Omental fat pad (tissue), 4 donors: ENCODE measurements around the gene LTF. TPM values are rescaled to one million over a fixed set of nuclear protein-coding genes. Genes with fewer than 3 reads are reported as not detected.
"Not testable (repeated sequence)": the region's sequence is repeated elsewhere in the genome, so short reads cannot be mapped to it uniquely, and the experiment has no call there.

Experiments used
- ATAC-seq: fragments of 150-250 bp; one replicate; pipeline ENCODE4 v1.9.1; 2016; ENCODE audit warnings: mild to moderate bottlenecking, moderate library complexity; ENCODE audit not compliant: low FRiP score
- DNase-seq: peaks from one replicate; pipeline ENCODE4 v3.0.0-alpha.2; 2019; ENCODE audit warnings: low spot score
- total RNA-seq, 4 donors: library from RNA; depleted of rRNA; stranded (reverse); fragments of >200 nt; gene quantifications; one replicate each; pipeline ENCODE4 v1.1.0, GENCODE V29; 2016
- TF ChIP-seq, protein P1 (sequence below), 3 donors: fragments of 450-650 bp; IDR thresholded peaks; one replicate each; pipeline ENCODE4 v1.5.1; 2016 to 2017; ENCODE audit warnings: antibody characterized with exemption in 3 of 3, mild to moderate bottlenecking in 3 of 3, moderate library complexity in 2 of 3

LTF gene
- total RNA-seq, 4 donors from 2014 or later = 3.0 to 9.6 (median 6.9) TPM

DNA sequence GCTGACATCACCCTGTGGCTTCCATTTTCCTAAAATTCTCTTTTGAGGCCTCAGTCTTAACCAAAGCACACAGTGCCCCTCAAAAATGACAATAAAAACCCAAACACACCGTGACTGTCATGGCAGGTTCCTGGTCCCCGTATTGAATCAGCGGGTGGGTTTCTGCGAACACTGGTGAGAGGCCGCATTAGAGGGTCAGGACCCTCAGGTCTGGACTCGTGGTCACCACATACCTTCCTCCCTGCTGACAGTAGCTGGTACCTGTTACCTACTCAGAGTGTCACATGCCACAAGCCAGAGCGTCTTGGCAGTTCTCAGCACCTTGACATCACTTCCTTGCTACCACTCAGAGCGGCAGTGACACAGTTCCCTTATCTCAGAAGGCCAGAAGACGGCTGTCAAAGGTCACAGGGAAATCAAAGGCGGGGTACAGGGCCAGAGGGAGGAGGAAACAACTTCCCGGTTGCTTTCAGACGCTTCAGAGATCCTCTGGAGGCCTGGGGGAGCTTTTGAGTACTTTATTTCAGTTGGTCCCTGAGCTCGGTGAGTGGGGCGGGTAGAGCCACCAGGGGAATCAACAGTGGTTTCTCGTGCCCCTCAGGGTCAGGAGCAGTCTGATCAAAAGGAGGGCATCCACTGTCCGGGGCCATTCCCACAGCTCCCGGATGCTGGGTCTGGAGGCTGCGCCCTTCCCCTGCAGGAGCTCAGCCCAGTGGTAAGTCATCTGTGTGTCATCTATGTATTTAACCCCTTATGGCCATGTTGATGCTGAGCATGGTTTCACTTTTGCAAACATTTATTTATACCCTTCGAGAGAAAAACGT, 57.7 kb downstream of the LTF start, which contains the start of the genes CCR5AS and CCRL2:
CCR5AS (minus strand) TSS at position 279 of the 824 bp plus-strand sequence.
CCRL2 (plus strand) TSS at position 472 of the 824 bp plus-strand sequence. CDS start 821 bp downstream, outside the sequence.
- TF ChIP-seq, protein P1, sequence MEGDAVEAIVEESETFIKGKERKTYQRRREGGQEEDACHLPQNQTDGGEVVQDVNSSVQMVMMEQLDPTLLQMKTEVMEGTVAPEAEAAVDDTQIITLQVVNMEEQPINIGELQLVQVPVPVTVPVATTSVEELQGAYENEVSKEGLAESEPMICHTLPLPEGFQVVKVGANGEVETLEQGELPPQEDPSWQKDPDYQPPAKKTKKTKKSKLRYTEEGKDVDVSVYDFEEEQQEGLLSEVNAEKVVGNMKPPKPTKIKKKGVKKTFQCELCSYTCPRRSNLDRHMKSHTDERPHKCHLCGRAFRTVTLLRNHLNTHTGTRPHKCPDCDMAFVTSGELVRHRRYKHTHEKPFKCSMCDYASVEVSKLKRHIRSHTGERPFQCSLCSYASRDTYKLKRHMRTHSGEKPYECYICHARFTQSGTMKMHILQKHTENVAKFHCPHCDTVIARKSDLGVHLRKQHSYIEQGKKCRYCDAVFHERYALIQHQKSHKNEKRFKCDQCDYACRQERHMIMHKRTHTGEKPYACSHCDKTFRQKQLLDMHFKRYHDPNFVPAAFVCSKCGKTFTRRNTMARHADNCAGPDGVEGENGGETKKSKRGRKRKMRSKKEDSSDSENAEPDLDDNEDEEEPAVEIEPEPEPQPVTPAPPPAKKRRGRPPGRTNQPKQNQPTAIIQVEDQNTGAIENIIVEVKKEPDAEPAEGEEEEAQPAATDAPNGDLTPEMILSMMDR (IDR thresholded peaks at IDR 0.05) = no peak
- no peak for DNase-seq
- ATAC-seq = peak; percentile 65

DNA sequence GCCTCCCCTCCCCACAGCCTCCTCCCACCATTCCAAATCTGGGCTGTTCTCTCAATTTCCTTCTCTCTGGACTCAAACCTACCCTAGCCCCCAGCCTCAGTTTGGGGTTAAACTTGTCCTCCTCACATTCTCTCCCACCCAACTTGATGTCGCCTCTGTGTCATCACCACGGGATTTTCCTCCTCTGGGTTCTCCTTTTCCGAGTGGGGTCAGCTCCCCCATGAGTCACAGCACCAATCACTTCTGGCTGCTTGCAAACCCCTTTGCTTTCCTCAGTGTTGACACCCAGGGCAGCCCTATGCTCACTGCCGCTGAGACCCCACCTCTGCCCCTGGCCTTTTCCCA, 58.3 kb downstream of the LTF start:
- DNase-seq (peak; percentile 50), ATAC-seq (no peak)
- TF ChIP-seq, protein P1 (IDR thresholded peaks at IDR 0.05) = no peak

DNA sequence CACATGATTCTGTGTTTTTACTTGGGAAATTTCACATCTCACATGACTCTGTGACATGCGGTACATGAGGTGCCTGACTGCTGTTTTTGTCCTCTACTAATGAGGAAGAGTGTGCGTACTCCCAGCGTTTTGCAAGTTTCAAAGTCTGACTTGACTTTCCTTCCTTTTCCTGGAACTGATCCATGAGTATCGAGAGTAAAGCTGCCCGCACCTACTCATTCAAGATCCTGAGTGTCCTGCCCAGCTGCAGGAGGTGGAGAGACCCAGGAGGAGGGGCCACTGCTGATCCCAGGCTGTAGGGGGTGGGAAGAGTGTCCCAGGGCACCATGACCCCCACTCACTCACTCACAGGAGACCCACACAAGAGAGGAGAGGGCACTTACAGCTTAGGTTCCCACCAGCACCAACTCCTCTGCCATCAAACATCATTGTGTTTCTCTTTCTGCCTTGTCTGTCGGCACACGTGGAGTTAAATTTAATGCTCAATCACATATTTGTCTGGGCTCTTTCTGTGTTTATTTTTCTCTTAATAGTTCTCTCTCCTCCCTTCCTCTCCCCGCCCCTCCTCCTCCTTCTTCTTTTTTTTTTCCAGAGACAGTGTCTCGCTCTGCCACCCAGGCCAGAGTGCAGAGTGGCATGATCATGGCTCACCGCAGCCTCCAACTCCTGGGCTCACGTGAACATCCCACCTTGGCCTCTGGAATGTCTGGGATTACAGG, 59.2 kb downstream of the LTF start:
- no peak for DNase-seq
- TF ChIP-seq, protein P1 (IDR thresholded peaks at IDR 0.05) = no peak
- no peak for ATAC-seq

DNA sequence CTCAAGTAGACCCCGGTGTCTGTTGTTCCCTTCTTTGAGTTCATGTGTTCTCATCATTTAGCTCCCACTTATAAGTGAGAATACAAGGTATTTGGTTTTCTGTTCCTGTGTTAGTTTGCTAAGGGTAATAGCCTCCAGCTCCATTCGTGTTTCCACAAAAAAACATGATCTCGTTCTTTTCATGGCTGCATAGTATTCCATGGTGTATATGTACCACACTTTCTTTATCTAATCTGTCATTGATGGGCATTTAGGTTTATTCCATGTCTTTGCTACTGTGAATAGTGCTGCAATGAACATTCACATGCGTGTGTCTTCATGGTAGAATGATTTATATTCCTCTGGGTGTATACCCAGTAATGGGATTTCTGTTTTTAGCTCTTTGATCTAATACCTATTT, 61.8 kb downstream of the LTF start:
- not testable (repeated sequence) for DNase-seq, ATAC-seq

DNA sequence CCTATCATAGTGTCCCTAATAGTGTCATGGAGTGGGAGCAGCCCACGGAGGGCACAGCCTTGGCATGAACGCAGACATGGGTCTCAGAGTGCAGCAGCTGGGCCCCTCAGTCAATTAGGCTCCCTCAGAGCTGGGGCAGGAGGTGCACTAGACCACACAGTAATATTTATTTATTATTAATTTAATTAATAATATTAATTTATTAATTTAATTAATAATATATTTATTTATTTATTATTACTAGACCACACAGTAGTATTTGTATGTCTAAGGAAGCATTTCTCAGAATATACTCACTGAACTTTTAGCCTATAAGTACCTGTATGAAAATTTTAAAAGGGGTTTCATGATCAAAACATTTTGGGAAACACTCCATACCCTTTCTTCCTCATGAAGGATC, 63.1 kb downstream of the LTF start:
- DNase-seq (no peak), ATAC-seq (no peak)
- TF ChIP-seq, protein P1 (IDR thresholded peaks at IDR 0.05) = no peak

DNA sequence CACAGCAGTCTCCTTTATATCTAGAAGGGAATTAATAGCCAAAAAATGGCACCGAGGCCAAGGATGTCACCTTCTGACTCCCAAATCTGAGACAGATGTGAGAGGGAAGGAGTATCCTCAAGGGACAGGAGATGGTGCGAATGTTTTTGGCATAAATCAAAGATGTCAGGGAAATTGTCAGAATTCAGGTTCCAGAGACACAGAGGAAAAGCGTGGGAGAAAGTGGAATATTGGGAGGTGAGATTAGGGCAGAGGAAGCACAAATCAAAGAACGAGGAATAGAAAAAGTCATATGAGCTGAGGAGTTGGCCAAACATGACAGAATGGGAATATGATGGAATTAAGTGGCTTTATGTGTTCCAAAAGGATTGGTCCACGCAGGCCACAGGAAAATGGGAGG, 63.9 kb downstream of the LTF start:
- no peak for ATAC-seq
- TF ChIP-seq, protein P1 (IDR thresholded peaks at IDR 0.05) = no peak

DNA sequence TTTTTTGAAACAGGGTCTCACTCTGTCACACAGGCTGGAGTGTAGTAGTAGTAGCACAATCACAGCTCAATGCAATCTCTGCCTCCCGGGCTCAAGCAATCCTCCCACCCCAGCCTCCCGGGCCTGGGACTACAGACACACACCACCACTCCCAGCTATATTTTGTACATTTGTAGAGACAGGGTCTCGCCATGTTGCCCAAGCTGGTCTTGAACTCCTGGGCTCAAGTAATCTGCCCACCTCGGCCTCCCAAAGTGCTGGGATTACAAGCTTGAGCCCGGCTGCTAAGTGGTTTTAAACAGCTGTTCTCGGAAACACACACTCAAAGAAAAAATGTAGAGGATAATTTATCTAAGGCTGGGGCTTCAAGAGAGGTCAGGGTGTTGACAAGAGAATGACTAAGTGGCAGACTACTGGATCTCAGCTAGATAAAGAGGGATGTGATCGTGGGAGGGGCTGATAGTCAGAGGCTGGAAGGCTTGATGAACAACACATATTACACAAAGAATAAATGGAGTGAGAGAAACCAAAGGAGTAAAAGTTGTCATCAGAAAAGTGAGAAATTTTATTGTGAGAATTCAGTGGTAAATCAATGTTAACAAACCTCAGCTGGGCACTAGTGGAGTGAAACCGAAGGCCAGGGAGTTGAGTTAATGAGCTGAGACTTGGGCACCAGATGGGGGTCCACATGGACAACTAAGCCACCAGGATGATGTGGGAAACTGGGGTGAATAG, 64.5 kb downstream of the LTF start:
- DNase-seq = no peak
- ATAC-seq = peak; percentile 76
- TF ChIP-seq, protein P1 (IDR thresholded peaks at IDR 0.05) = no peak

More for the DNA sequence above, 63.9 kb downstream of the LTF start:
- DNase-seq = no peak
